Astrocyte (in vitro differentiated cells and primary cell): Measurements from ENCODE around the gene ZNF212. TPM values are rescaled to one million over a fixed set of nuclear protein-coding genes. Genes with fewer than 3 reads are reported as not detected.

ENCODE experiments used
- DNase-seq: peaks from one replicate; pipeline ENCODE4 v3.0.0-alpha.2; 2010; ENCODE audit warnings: low read depth
- FAIRE-seq: peaks from 2 replicates; lab custom pipeline; 2011; peaks lifted over from hg19 to GRCh38; lab: Jason Lieb, UNC
- H2AFZ ChIP-seq: 2 replicates; pipeline ENCODE4 v1.6.0; 2012; ENCODE audit warnings: low read depth, low read length, inconsistent platforms
- H3K27ac ChIP-seq: 2 replicates; pipeline ENCODE4 v1.5.1; 2011; ENCODE audit warnings: low read depth, low read length, inconsistent platforms
- H3K27me3 ChIP-seq: 2 replicates; pipeline ENCODE4 v1.6.0; 2011; ENCODE audit warnings: low read length, inconsistent platforms; ENCODE audit not compliant: insufficient read depth
- H3K36me3 ChIP-seq: 2 replicates; pipeline ENCODE4 v1.5.1; 2011; ENCODE audit warnings: low read length, inconsistent platforms; ENCODE audit not compliant: insufficient read depth
- H3K4me1 ChIP-seq: 2 replicates; pipeline ENCODE4 v1.5.1; 2011; ENCODE audit warnings: low read length, inconsistent platforms; ENCODE audit not compliant: insufficient read depth
- H3K4me2 ChIP-seq: 2 replicates; pipeline ENCODE4 v1.6.0; 2012; ENCODE audit warnings: low read length, inconsistent platforms
- H3K4me3 ChIP-seq: 2 replicates; pipeline ENCODE4 v1.5.1; 2011; ENCODE audit warnings: low read depth, mild to moderate bottlenecking, low read length, inconsistent platforms; ENCODE audit not compliant: insufficient read depth
- H3K79me2 ChIP-seq: 2 replicates; pipeline ENCODE4 v1.6.0; 2012; ENCODE audit warnings: mild to moderate bottlenecking, low read length, inconsistent platforms; ENCODE audit not compliant: insufficient read depth
- H3K9ac ChIP-seq: 2 replicates; pipeline ENCODE4 v1.6.0; 2012; ENCODE audit warnings: mild to moderate bottlenecking, low read length, inconsistent platforms
- H3K9me3 ChIP-seq: 2 replicates; pipeline ENCODE4 v1.5.1; 2012; ENCODE audit warnings: low read depth, mild to moderate bottlenecking, low read length, inconsistent platforms; ENCODE audit not compliant: insufficient read depth
- H4K20me1 ChIP-seq: 2 replicates; pipeline ENCODE4 v1.6.0; 2012; ENCODE audit warnings: low read length, inconsistent platforms; ENCODE audit not compliant: insufficient read depth
- H3K27ac Mint-ChIP-seq: one replicate; pipeline ENCODE4 v1.8.0; 2021; ENCODE audit warnings: mild to moderate bottlenecking, mixed read lengths; ENCODE audit not compliant: unreplicated experiment
- H3K27me3 Mint-ChIP-seq: one replicate; pipeline ENCODE4 v1.8.0; 2021; ENCODE audit warnings: low read depth, mixed read lengths; ENCODE audit not compliant: unreplicated experiment
- H3K36me3 Mint-ChIP-seq: one replicate; pipeline ENCODE4 v1.8.0; 2021; ENCODE audit warnings: low read depth, mixed read lengths; ENCODE audit not compliant: unreplicated experiment
- H3K4me1 Mint-ChIP-seq: one replicate; pipeline ENCODE4 v1.8.0; 2021; ENCODE audit warnings: low read depth, mixed read lengths; ENCODE audit not compliant: unreplicated experiment
- H3K4me3 Mint-ChIP-seq: one replicate; pipeline ENCODE4 v1.8.0; 2021; ENCODE audit warnings: mild to moderate bottlenecking, moderate library complexity, mixed read lengths; ENCODE audit not compliant: unreplicated experiment
- H3K9me3 Mint-ChIP-seq: one replicate; pipeline ENCODE4 v1.8.0; 2021; ENCODE audit warnings: mild to moderate bottlenecking, mixed read lengths; ENCODE audit not compliant: unreplicated experiment
- CTCF ChIP-seq: IDR thresholded peaks from 2 replicates; pipeline ENCODE4 v1.5.1; 2011; ENCODE audit warnings: low read depth, mild to moderate bottlenecking, inconsistent platforms, low read length, moderate library complexity; ENCODE audit not compliant: insufficient read depth
- EZH2 ChIP-seq: IDR thresholded peaks from 2 replicates; pipeline ENCODE4 v1.6.1; 2012; ENCODE audit warnings: mild to moderate bottlenecking, low read length, inconsistent platforms; ENCODE audit not compliant: insufficient read depth
- total RNA-seq: library from RNA; stranded (reverse); gene quantifications from 2 replicates; pipeline ENCODE4 v1.2.1, GENCODE V29; 2021

Gene ZNF212
- total RNA-seq, 1 donor from 2014 or later, result 8.2 TPM

- Histone ChIP-seq H3K9me3 (no peaks in the 10 kb centered on the region), H3K27ac (no peak overlapping the region), H3K4me3 (no peak overlapping the region), H3K79me2 (no peaks in the 10 kb centered on the region), H3K4me2 (no peak overlapping the region), H3K4me1 (peaks cover 4% of the 10 kb centered on the region), H2AFZ (no peak overlapping the region), H3K9ac (no peak overlapping the region), H3K27me3 (no peaks in the 10 kb centered on the region), H4K20me1 (no peaks in the 10 kb centered on the region), H3K36me3 (peaks cover 25% of the 10 kb centered on the region)
- TF ChIP-seq EZH2, result no peak
- no peak for TF ChIP-seq CTCF
- H3K9me3 Mint-ChIP-seq, result no peaks in the 10 kb centered on the region
- no peaks in the 10 kb centered on the region for H3K27me3 Mint-ChIP-seq
- no peak overlapping the region for H3K27ac Mint-ChIP-seq
- H3K4me1 Mint-ChIP-seq, result peaks cover 4% of the 10 kb centered on the region
- FAIRE-seq, result no peak
- H3K36me3 Mint-ChIP-seq, result peaks cover 14% of the 10 kb centered on the region
- no peak overlapping the region for H3K4me3 Mint-ChIP-seq
- DNase-seq, result no peak
These were observed 17.1 kb downstream of the ZNF212 start for GRCh38 chr7:149256568-149256967.

- no peak overlapping the region for H3K4me3 ChIP-seq
- peaks cover 4% of the 10 kb centered on the region for H3K4me1 ChIP-seq
- no peak for FAIRE-seq
- Mint-ChIP-seq H3K4me1 (peaks cover 4% of the 10 kb centered on the region), H3K9me3 (no peaks in the 10 kb centered on the region), H3K27me3 (no peaks in the 10 kb centered on the region), H3K27ac (no peak overlapping the region), H3K4me3 (no peak overlapping the region), H3K36me3 (peaks cover 14% of the 10 kb centered on the region)
- H3K9me3 ChIP-seq, result no peaks in the 10 kb centered on the region
- no peaks in the 10 kb centered on the region for H3K79me2 ChIP-seq
- no peak overlapping the region for H3K4me2 ChIP-seq
- H3K9ac ChIP-seq, result no peak overlapping the region
- TF ChIP-seq CTCF (no peak), EZH2 (no peak)
- H2AFZ ChIP-seq, result no peak overlapping the region
- H3K36me3 ChIP-seq, result peaks cover 19% of the 10 kb centered on the region
- no peaks in the 10 kb centered on the region for H4K20me1 ChIP-seq
- H3K27ac ChIP-seq, result no peak overlapping the region
- DNase-seq, result no peak
- no peaks in the 10 kb centered on the region for H3K27me3 ChIP-seq
These were observed 17.7 kb downstream of the ZNF212 start for GRCh38 chr7:149257146-149257545.

GRCh38 chr7:149261316-149261828 lies 21.9 kb downstream of the ZNF212 start:
- Histone ChIP-seq H3K4me3 (peak overlapping the region; percentile 66), H3K27me3 (no peaks in the 10 kb centered on the region)

More at GRCh38 chr7:149261316-149261828, 21.9 kb downstream of the ZNF212 start:
- Histone ChIP-seq H3K4me2 (peak overlapping the region; percentile 84), H3K9me3 (no peaks in the 10 kb centered on the region), H4K20me1 (peaks cover 5% of the 10 kb centered on the region), H2AFZ (peak overlapping the region; percentile 98), H3K36me3 (peaks cover 3% of the 10 kb centered on the region), H3K9ac (peak overlapping the region; percentile 88), H3K79me2 (peaks cover 32% of the 10 kb centered on the region), H3K27ac (peak overlapping the region; percentile 90), H3K4me1 (peaks cover 11% of the 10 kb centered on the region)
- H3K36me3 Mint-ChIP-seq, result peaks cover 18% of the 10 kb centered on the region
- FAIRE-seq (no peak), DNase-seq (peak; percentile 69)
- TF ChIP-seq CTCF (no peak), EZH2 (no peak)
- H3K27ac Mint-ChIP-seq, result peak overlapping the region; percentile 90
- no peaks in the 10 kb centered on the region for H3K27me3 Mint-ChIP-seq
- H3K4me1 Mint-ChIP-seq, result peaks cover 11% of the 10 kb centered on the region
- peaks cover 2% of the 10 kb centered on the region for H3K9me3 Mint-ChIP-seq
- peak overlapping the region; percentile 81 for H3K4me3 Mint-ChIP-seq
